Fibroblast of gingiva (primary cell): ENCODE data around the gene NAALADL1.
"Not testable (repeated sequence)": the region's sequence is repeated elsewhere in the genome, so short reads cannot be mapped to it uniquely, and the experiment has no call there.

ENCODE experiments used
- DNase-seq: peaks from one replicate; pipeline ENCODE4 v3.0.0-alpha.2; 2011; ENCODE audit warnings: low read depth

The NAALADL1 gene

GRCh38 chr11:65013888-65014725, 44.2 kb downstream of the NAALADL1 start, which contains the start of gene ARL2:
Gene ARL2, plus strand, starts transcription at chr11:65014160. Its CDS starts 48 bp downstream, at chr11:65014208.
- peak; percentile 89 for DNase-seq

GRCh38 chr11:65013130-65013887, 45.0 kb downstream of the NAALADL1 start:
- DNase-seq, result peak; percentile 80

- DNase-seq, result no peak
Observed at GRCh38 chr11:65008873-65009272, 49.5 kb downstream of the NAALADL1 start.

- DNase-seq, result no peak
Observed at GRCh38 chr11:65008016-65008415, 50.3 kb downstream of the NAALADL1 start.

- DNase-seq, result not testable (repeated sequence)
Observed at GRCh38 chr11:65003968-65004367, 54.4 kb downstream of the NAALADL1 start.

- no peak for DNase-seq
Observed at GRCh38 chr11:65003282-65003681, 55.1 kb downstream of the NAALADL1 start.

- DNase-seq, result no peak
Observed at GRCh38 chr11:65002706-65003105, 55.6 kb downstream of the NAALADL1 start.

GRCh38 chr11:64999478-64999877, 58.9 kb downstream of the NAALADL1 start:
- DNase-seq, result no peak

- DNase-seq, result no peak
Observed at GRCh38 chr11:64998690-64999431, 59.5 kb downstream of the NAALADL1 start.

GRCh38 chr11:64998141-64998540, 60.2 kb downstream of the NAALADL1 start:
- DNase-seq, result no peak

- peak; percentile 68 for DNase-seq
Observed at GRCh38 chr11:64996710-64997380, 61.5 kb downstream of the NAALADL1 start, which contains the start of gene BATF2. Gene BATF2, minus strand, starts transcription at chr11:64996971. Its CDS starts 57 bp downstream, at chr11:64996914.

GRCh38 chr11:64996327-64996709, 62.0 kb downstream of the NAALADL1 start:
- DNase-seq, result no peak
